HepG2 (cell line): ENCODE data around the gene PCNT. TPM values are rescaled to one million over a fixed set of nuclear protein-coding genes. Genes with fewer than 3 reads are reported as not detected.

Source experiments
- CHD4 ChIP-seq: fragments of 200-600 bp; sonication (generic); IDR thresholded peaks from 2 replicates; pipeline ENCODE4 v1.7.0; 2017; ENCODE audit warnings: mild to moderate bottlenecking, low read length, borderline replicate concordance
- DMTF1 ChIP-seq: sonication (generic); formaldehyde crosslinking; IDR thresholded peaks from 2 replicates; pipeline ENCODE4 v1.4.0; 2020; ENCODE audit warnings: mild to moderate bottlenecking, missing genetic modification reagents
- ERF ChIP-seq: IDR thresholded peaks from 2 replicates; pipeline ENCODE4 v1.6.1; 2018; ENCODE audit warnings: missing biosample characterization, missing genetic modification reagents
- ESRRA ChIP-seq: sonication (generic); formaldehyde crosslinking; IDR thresholded peaks from 2 replicates; pipeline ENCODE4 v1.5.1; 2020; ENCODE audit warnings: mild to moderate bottlenecking, low read depth, missing genetic modification reagents
- HDAC6 ChIP-seq: fragments of 200-600 bp; sonication (generic); IDR thresholded peaks from 2 replicates; pipeline ENCODE4 v1.7.0; 2017; ENCODE audit warnings: mild to moderate bottlenecking, antibody characterized with exemption, low read length, low read depth
- HOXA5 ChIP-seq: sonication (generic); formaldehyde crosslinking; IDR thresholded peaks from 2 replicates; pipeline ENCODE4 v1.4.0; 2020; ENCODE audit warnings: missing genetic modification reagents
- HOXD1 ChIP-seq: sonication (generic); formaldehyde crosslinking; IDR thresholded peaks from 2 replicates; pipeline ENCODE4 v1.5.0; 2020; ENCODE audit warnings: missing genetic modification reagents
- IRF2 ChIP-seq: IDR thresholded peaks from 2 replicates; pipeline ENCODE4 v1.6.1; 2018; ENCODE audit warnings: missing genetic modification reagents, missing compliant biosample characterization
- KLF13 ChIP-seq: sonication (generic); formaldehyde crosslinking; IDR thresholded peaks from 2 replicates; pipeline ENCODE4 v1.4.0; 2020; ENCODE audit warnings: mild to moderate bottlenecking, missing genetic modification reagents
- MBNL3 ChIP-seq: fragments of 250-450 bp; sonication (Bioruptor Pico); conservative IDR thresholded peaks from 2 replicates; pipeline ENCODE4 v1.8.0; 2022; ENCODE audit warnings: mild to moderate bottlenecking, inconsistent platforms
- RBM39 ChIP-seq: fragments of 200-400 bp; formaldehyde crosslinking; IDR thresholded peaks from one replicate; pipeline ENCODE4 v1.6.1; 2018; ENCODE audit warnings: antibody characterized with exemption, mild to moderate bottlenecking, low read depth, low read length; ENCODE audit not compliant: poor library complexity, severe bottlenecking
- REL ChIP-seq: sonication (generic); formaldehyde crosslinking; conservative IDR thresholded peaks from 2 replicates; pipeline ENCODE4 v1.8.0; 2022; ENCODE audit warnings: mild to moderate bottlenecking, missing genetic modification reagents, moderate library complexity
- SNAPC5 ChIP-seq: sonication (generic); formaldehyde crosslinking; IDR thresholded peaks from 2 replicates; pipeline ENCODE4 v1.8.1; 2023; ENCODE audit warnings: mild to moderate bottlenecking, missing genetic modification reagents, borderline replicate concordance
- TBL1XR1 ChIP-seq: fragments of 150-350 bp; IDR thresholded peaks from 2 replicates; pipeline ENCODE4 v1.6.1; 2014; ENCODE audit warnings: borderline replicate concordance, low read length; ENCODE audit not compliant: partially characterized antibody
- TBX3 ChIP-seq: fragments of 450-650 bp; IDR thresholded peaks from 2 replicates; pipeline ENCODE4 v1.6.1; 2017; ENCODE audit warnings: antibody characterized with exemption, mild to moderate bottlenecking, inconsistent platforms, borderline replicate concordance
- ZBTB38 ChIP-seq: sonication (generic); formaldehyde crosslinking; IDR thresholded peaks from 2 replicates; pipeline ENCODE4 v1.5.1; 2020; ENCODE audit warnings: mild to moderate bottlenecking, missing genetic modification reagents
- ZNF230 ChIP-seq: sonication (generic); formaldehyde crosslinking; IDR thresholded peaks from 2 replicates; pipeline ENCODE4 v1.4.0; 2020; ENCODE audit warnings: mild to moderate bottlenecking, missing genetic modification reagents
- ZNF263 ChIP-seq: sonication (generic); formaldehyde crosslinking; IDR thresholded peaks from 2 replicates; pipeline ENCODE4 v1.4.0; 2020; ENCODE audit warnings: missing genetic modification reagents
- ZNF274 ChIP-seq: sonication (generic); formaldehyde crosslinking; IDR thresholded peaks from 2 replicates; pipeline ENCODE4 v1.5.1; 2020; ENCODE audit warnings: mild to moderate bottlenecking, missing genetic modification reagents
- ZNF280B ChIP-seq: sonication (generic); formaldehyde crosslinking; IDR thresholded peaks from 2 replicates; pipeline ENCODE4 v1.5.0; 2020; ENCODE audit warnings: missing genetic modification reagents, mild to moderate bottlenecking, borderline replicate concordance
- ZNF501 ChIP-seq: sonication (generic); formaldehyde crosslinking; IDR thresholded peaks from 2 replicates; pipeline ENCODE4 v1.5.1; 2020; ENCODE audit warnings: mild to moderate bottlenecking, moderate library complexity, missing genetic modification reagents
- ZNF768 ChIP-seq: sonication (generic); formaldehyde crosslinking; IDR thresholded peaks from 2 replicates; pipeline ENCODE4 v1.4.0; 2020; ENCODE audit warnings: missing genetic modification reagents
- ZNF790 ChIP-seq: sonication (generic); formaldehyde crosslinking; IDR thresholded peaks from 2 replicates; pipeline ENCODE4 v1.8.0; 2022; ENCODE audit warnings: missing genetic modification reagents, mild to moderate bottlenecking, borderline replicate concordance
- ZNF891 ChIP-seq: sonication (generic); formaldehyde crosslinking; IDR thresholded peaks from 2 replicates; pipeline ENCODE4 v1.5.0; 2020; ENCODE audit warnings: mild to moderate bottlenecking, missing genetic modification reagents
- ZUFSP ChIP-seq: sonication (generic); formaldehyde crosslinking; IDR thresholded peaks from 2 replicates; pipeline ENCODE4 v1.9.0; 2021; ENCODE audit warnings: missing genetic modification reagents, mild to moderate bottlenecking, borderline replicate concordance
- polyA plus RNA-seq, 8 experiments: library from polyadenylated mRNA; depleted of rRNA in 3 of 8; stranded (reverse) in 7 of 8; unstranded in 1 of 8; fragments of >200 nt; fragmentation: Illumina TruSeq in 4 of 8; extraction: Trizol in 4 of 8; gene quantifications; 2 replicates each; pipeline versions ENCODE4 v1.2.1 to v1.2.3, GENCODE V29; 2011 to 2016; ENCODE audit warnings: low read depth in 4 of 8, missing spikeins in 1 of 8, mixed read lengths in 1 of 8; ENCODE audit not compliant: insufficient read depth in 1 of 8
- total RNA-seq, 5 experiments: library from RNA; depleted of rRNA; stranded (reverse); fragments of >200 nt; fragmentation: Illumina TruSeq; extraction: Trizol; gene quantifications; 2 replicates each; pipeline ENCODE4 v1.2.3, GENCODE V29; 2016; ENCODE audit warnings: low read depth in 1 of 5

The PCNT gene
- total and polyA plus RNA-seq, 2 of the 13 experiments (the other 11 are each of a cell fraction or from before 2014, with no cell fraction given) = 5.6 to 12.4 TPM

GRCh38 chr21:46458315-46459023 lies 134.5 kb downstream of the PCNT start, which contains the start of gene DIP2A (continued):
- no peak for TF ChIP-seq HDAC6
- no peak for TF ChIP-seq DMTF1
- peak; percentile 64; the same call in 1 of the 2 replicates for TF ChIP-seq ZNF768 (CRISPR knock-in tag)
- peak; percentile 95 for TF ChIP-seq ZNF263 (CRISPR knock-in tag)
- TF ChIP-seq CHD4 = no peak
- no peak for TF ChIP-seq ZUFSP
- peak; percentile 56; the same call in 1 of the 2 replicates for TF ChIP-seq TBX3
- TF ChIP-seq ZBTB38 (CRISPR knock-in tag) = peak; percentile 44; the same call in 1 of the 2 replicates
- no peak; the same call in 1 of the 2 replicates for TF ChIP-seq ZNF891 (CRISPR knock-in tag)
- peak; percentile 91 for TF ChIP-seq ESRRA (CRISPR knock-in tag)
- peak; percentile 78 for TF ChIP-seq ERF (CRISPR knock-in tag)
- TF ChIP-seq KLF13 (CRISPR knock-in tag) = peak; percentile 56; the same call in 1 of the 2 replicates
- TF ChIP-seq HOXD1 = 0 out of 2 replicates have a peak, but pooled peaks have one; percentile 12
- TF ChIP-seq TBL1XR1 = no peak
- peak; percentile 85 for TF ChIP-seq ZNF501 (CRISPR knock-in tag)
- peak; percentile 73; the same call in 1 of the 2 replicates for TF ChIP-seq ZNF230
- no peak for TF ChIP-seq RBM39
- TF ChIP-seq IRF2 = no peak
- no peak for TF ChIP-seq MBNL3
- peak; percentile 68; the same call in 1 of the 2 replicates for TF ChIP-seq ZNF280B (CRISPR knock-in tag)
- TF ChIP-seq SNAPC5 (CRISPR knock-in tag) = no peak
- TF ChIP-seq ZNF274 (CRISPR knock-in tag) = peak; percentile 67
- TF ChIP-seq ZNF790 (CRISPR knock-in tag) = no peak
- peak; percentile 71; the same call in 1 of the 2 replicates for TF ChIP-seq REL
- peak; percentile 66; the same call in 1 of the 2 replicates for TF ChIP-seq HOXA5 (CRISPR knock-in tag)
